ENCODE measurements around the gene MACROD2.

MACROD2 gene

DNA sequence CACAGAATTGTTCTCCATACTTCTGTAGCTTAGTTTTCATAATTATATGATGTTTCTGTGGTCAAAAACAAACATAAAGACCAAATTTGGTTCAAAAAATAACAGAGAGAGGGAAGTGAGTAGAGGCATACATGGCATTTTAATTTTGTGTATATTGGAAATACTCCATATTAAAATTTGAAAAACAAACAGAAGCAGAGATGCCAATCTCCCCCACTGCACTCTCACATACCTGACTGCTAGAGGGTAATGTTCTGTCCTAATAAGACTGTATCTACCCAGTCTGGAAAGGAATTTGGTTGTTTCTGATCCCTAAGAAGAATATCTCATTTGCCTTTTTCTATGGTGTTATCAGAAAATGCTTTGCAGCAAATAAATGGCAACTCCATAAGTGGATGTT is 1301.1 kb downstream of the MACROD2 start:
- TF ChIP-seq, protein P1, sequence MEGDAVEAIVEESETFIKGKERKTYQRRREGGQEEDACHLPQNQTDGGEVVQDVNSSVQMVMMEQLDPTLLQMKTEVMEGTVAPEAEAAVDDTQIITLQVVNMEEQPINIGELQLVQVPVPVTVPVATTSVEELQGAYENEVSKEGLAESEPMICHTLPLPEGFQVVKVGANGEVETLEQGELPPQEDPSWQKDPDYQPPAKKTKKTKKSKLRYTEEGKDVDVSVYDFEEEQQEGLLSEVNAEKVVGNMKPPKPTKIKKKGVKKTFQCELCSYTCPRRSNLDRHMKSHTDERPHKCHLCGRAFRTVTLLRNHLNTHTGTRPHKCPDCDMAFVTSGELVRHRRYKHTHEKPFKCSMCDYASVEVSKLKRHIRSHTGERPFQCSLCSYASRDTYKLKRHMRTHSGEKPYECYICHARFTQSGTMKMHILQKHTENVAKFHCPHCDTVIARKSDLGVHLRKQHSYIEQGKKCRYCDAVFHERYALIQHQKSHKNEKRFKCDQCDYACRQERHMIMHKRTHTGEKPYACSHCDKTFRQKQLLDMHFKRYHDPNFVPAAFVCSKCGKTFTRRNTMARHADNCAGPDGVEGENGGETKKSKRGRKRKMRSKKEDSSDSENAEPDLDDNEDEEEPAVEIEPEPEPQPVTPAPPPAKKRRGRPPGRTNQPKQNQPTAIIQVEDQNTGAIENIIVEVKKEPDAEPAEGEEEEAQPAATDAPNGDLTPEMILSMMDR (IDR thresholded peaks at IDR 0.05): no peak
- Histone ChIP-seq H3K27ac (no peak overlapping the region), H3K4me1 (ENCODE audit: control insufficient read depth in 1 of 2, insufficient read depth in 1 of 2, low read depth in 1 of 2, low read length in 1 of 2) (no peaks in the 10 kb centered on the region), H3K36me3 (no peaks in the 10 kb centered on the region), H3K27me3 (no peaks in the 10 kb centered on the region), H3K4me3 (ENCODE audit: low read depth in 1 of 2, low read length in 1 of 2) (no peak overlapping the region), H3K9me3 (no peaks in the 10 kb centered on the region)

DNA sequence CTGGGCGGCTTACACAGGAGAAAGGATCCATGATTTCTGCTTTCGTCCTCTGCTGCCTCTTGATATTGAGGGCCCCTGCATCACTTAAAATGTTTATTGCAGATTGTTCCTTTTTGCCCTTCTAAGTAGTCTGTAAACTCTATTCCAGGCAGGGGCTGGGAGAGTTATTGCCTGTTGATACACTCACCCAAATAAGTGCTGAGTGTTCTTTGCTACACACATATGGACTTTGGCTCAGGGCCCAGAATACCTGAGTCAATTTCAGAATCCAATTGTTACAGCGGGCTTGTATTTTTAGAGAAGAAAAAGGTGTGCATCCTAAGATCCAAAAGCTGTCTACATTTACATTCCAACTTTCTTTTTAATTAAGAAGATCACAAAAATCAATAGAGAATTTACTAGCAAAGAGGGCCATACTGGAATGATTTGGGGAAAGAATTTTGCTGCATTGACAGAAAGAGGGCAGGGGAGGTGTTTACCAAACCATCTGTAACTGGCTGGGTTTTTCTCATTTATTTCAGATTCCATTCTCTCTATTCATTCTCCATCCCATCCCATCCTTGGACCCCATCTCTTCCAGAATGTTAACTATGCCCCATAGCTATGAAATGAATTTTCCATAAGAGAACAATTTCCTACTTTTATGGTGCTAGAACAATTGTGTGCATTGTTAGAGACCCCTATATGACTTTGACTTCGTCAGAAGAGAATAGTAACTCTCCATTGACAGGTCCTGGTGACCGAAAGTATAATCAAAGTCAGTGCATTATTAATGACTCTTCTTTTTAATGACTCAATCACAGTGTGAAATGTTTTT is 1302.0 kb downstream of the MACROD2 start:
- TF ChIP-seq, protein P1 (IDR thresholded peaks at IDR 0.05): no peak
- Histone ChIP-seq H3K27ac (no peak overlapping the region), H3K9me3 (no peaks in the 10 kb centered on the region), H3K4me1 (ENCODE audit: control insufficient read depth in 1 of 2, insufficient read depth in 1 of 2, low read depth in 1 of 2, low read length in 1 of 2) (no peaks in the 10 kb centered on the region), H3K36me3 (no peaks in the 10 kb centered on the region), H3K27me3 (no peaks in the 10 kb centered on the region), H3K4me3 (ENCODE audit: low read depth in 1 of 2, low read length in 1 of 2) (no peak overlapping the region)

DNA sequence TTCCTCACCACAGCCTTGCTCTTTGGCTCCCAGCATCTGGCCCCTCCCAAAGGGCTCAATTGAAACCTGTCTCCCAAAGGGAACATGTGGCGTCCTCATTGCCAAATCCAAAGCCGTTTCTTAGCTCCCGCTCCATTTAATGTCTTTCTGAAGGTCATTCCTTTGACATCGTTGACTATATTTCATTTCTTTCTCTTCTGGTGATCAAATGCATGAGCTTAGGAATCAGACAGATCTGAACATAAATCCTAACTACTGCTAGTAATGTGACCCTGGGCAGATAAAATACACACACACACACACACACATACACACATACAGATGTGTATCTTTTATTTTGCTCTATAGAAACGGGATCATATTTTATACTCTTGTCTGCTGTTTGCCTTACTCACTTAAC is 1306.8 kb downstream of the MACROD2 start:
- TF ChIP-seq, protein P1 (IDR thresholded peaks at IDR 0.05): no peak
- Histone ChIP-seq H3K4me3 (ENCODE audit: low read depth in 1 of 2, low read length in 1 of 2) (no peak overlapping the region), H3K27me3 (no peaks in the 10 kb centered on the region), H3K27ac (no peak overlapping the region), H3K4me1 (ENCODE audit: control insufficient read depth in 1 of 2, insufficient read depth in 1 of 2, low read depth in 1 of 2, low read length in 1 of 2) (no peaks in the 10 kb centered on the region), H3K36me3 (no peaks in the 10 kb centered on the region), H3K9me3 (no peaks in the 10 kb centered on the region)

DNA sequence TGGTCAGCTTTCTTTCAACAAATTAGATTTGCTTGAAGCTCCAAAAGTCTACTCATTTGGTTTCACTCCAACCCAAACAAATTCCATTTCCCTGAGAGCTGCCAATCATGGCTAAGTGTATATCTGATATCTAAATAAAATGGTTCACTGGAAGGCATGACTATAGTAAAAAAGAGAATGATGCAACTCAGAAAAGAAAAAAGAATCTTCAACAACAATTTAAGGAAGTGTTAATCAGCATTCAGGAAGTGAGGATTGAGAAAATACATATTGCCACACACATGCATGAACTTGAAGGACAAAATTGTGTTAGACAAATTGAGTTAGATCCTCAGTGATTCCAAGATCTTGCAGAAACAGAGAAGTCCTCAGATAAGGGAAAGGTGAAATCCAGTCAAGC is 1315.0 kb downstream of the MACROD2 start:
- Histone ChIP-seq H3K9me3 (no peaks in the 10 kb centered on the region), H3K4me3 (ENCODE audit: low read depth in 1 of 2, low read length in 1 of 2) (no peak overlapping the region), H3K36me3 (no peaks in the 10 kb centered on the region), H3K27ac (peak overlapping the region; percentile 23), H3K4me1 (ENCODE audit: control insufficient read depth in 1 of 2, insufficient read depth in 1 of 2, low read depth in 1 of 2, low read length in 1 of 2) (no peaks in the 10 kb centered on the region), H3K27me3 (no peaks in the 10 kb centered on the region)
- TF ChIP-seq, protein P1 (IDR thresholded peaks at IDR 0.05): no peak

DNA sequence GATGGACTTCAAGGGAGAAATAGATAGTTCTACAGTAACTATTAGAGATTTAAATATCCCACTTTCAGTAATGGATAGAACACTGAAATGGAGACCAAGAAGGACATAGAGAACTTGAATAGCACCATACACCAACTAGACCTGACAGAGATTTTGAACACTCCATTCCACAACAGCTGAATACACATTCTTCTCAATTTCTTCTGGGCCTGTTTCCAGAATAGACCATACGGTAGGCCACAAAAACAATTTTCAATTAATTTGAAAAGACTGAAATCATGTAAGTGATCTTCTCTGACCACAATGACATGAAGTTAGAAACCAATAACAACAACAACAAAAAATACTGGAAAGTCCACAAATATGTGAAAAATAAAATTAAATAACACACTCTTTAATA is 1321.2 kb downstream of the MACROD2 start:
- Histone ChIP-seq H3K9me3 (no peaks in the 10 kb centered on the region), H3K27ac (no peak overlapping the region), H3K4me3 (ENCODE audit: low read depth in 1 of 2, low read length in 1 of 2) (no peak overlapping the region), H3K4me1 (ENCODE audit: control insufficient read depth in 1 of 2, insufficient read depth in 1 of 2, low read depth in 1 of 2, low read length in 1 of 2) (no peaks in the 10 kb centered on the region), H3K36me3 (no peaks in the 10 kb centered on the region), H3K27me3 (no peaks in the 10 kb centered on the region)
- TF ChIP-seq, protein P1 (IDR thresholded peaks at IDR 0.05): no peak
